ENCODE data around the gene RNF2. TPM values are rescaled to one million over a fixed set of nuclear protein-coding genes. Genes with fewer than 3 reads are reported as not detected.

Gene RNF2
- total and polyA plus RNA-seq, 10 of the 15 experiments (the other 5 are each of a cell fraction or from before 2014, with no cell fraction given): 4.8 to 36.3 (median 15.1) TPM

- no TSS peak for BruUV-seq (replicated peaks)
- Histone ChIP-seq H2AFZ (ENCODE audit: control insufficient read depth, low read depth, low read length) (no peak overlapping the region), H3K4me1 (ENCODE audit: control insufficient read depth, insufficient read depth, low read length) (no peaks in the 10 kb centered on the region), H3K4me3 (no peak overlapping the region), H4K20me1 (ENCODE audit: control insufficient read depth, insufficient read depth) (no peaks in the 10 kb centered on the region), H3K9me3 (replicated peaks; ENCODE audit: control insufficient read depth, insufficient read depth, low read length) (no peaks in the 10 kb centered on the region; the same call in 2 of the 3 replicates), H3K27me3 (replicated peaks in 1 of 2; ENCODE audit: control insufficient read depth in 2 of 2, insufficient read depth in 2 of 2, low read length in 1 of 2) (no peaks in the 10 kb centered on the region), H3K79me2 (ENCODE audit: control insufficient read depth, insufficient read depth, low read length) (no peaks in the 10 kb centered on the region; the same call in none of the 2 replicates), H3K9ac (ENCODE audit: control insufficient read depth, insufficient read depth, low read length) (no peak overlapping the region), H3K36me3 (ENCODE audit: control insufficient read depth in 2 of 2, insufficient read depth in 2 of 2, low read length in 1 of 2) (no peaks in the 10 kb centered on the region), H3K4me2 (ENCODE audit: control insufficient read depth, insufficient read depth) (no peak overlapping the region), H3K27ac (ENCODE audit: control insufficient read depth, insufficient read depth) (no peak overlapping the region)
- no peak for FAIRE-seq
- intact Hi-C loops (cut with micrococcal nuclease; ENCODE audit: unreplicated experiment) (no loop called here), in situ Hi-C loops (cut with MboI) (no loop called here)
- no peak for DNase-seq (ENCODE audit: low read depth, low spot score)
- 100% methylated on average over 2 of the region's 2 CpGs for WGBS (ENCODE audit: insufficient coverage, insufficient replicate concordance, low lambda C conversion rate, missing lambda C conversion rate)
- POLR2A ChIA-PET: no interaction called here
- no peak for TF ChIP-seq KAT2A (conservative IDR thresholded peaks at IDR 0.05; ENCODE audit: control insufficient read depth, low read depth, low read length)
- TF ChIP-seq MYB (IDR thresholded peaks at IDR 0.05; ENCODE audit: borderline replicate concordance, low read depth, low read length): no peak
- TF ChIP-seq SKIL (IDR thresholded peaks at IDR 0.05; ENCODE audit: low read depth, poor library complexity, severe bottlenecking): no peak
- TF ChIP-seq SIN3A (IDR thresholded peaks at IDR 0.05; ENCODE audit: low read depth, low read length): no peak
- TF ChIP-seq SIX5 (IDR thresholded peaks at IDR 0.05; ENCODE audit: low read depth, low read length, severe bottlenecking): no peak
- no peak for TF ChIP-seq ZBTB4 (CRISPR knock-in tag; IDR thresholded peaks at IDR 0.05)
- ATAC-seq: no peak
- CTCF ChIA-PET: interaction anchor here (1.0 kb wide), 1 partner anchor 10 kb away, joined by 5 read pairs; no protein-coding TSS in a partner anchor
- RAD21 ChIA-PET (ENCODE audit: unreplicated experiment): no interaction called here
- SMC1A ChIA-PET (ENCODE audit: uncharacterized antibody, unreplicated experiment): interaction anchor here (0.9 to 1.8 kb wide), 4 partner anchors 18 to 106 kb away, joined by 3 to 6 read pairs (median 4); partner anchors contain the start of gene RNF2
Measured at GRCh38 chr1:185063719-185064118, 18.4 kb downstream of the RNF2 start.

Data from GM12878 (cell line).